DND-41 (cell line): ENCODE data around the gene SIRPA.

Experiments used
- ATAC-seq: fragments of 200-7000 bp; cut with Tn5 transposase; 3 replicates; pipeline ENCODE4 v1.9.1; 2021; ENCODE audit warnings: low read depth; ENCODE audit not compliant: insufficient read depth
- DNase-seq: peaks from one replicate; pipeline ENCODE4 v3.0.0-alpha.2; 2020
- H2AFZ ChIP-seq: 2 replicates; pipeline ENCODE4 v1.6.0; 2012; ENCODE audit warnings: low read depth, low read length
- H3K27ac ChIP-seq: 2 replicates; pipeline ENCODE4 v1.5.1; 2012; ENCODE audit warnings: low read length, inconsistent platforms
- H3K27me3 ChIP-seq: fragments of 200-600 bp; sonication (generic); 2 replicates; pipeline ENCODE4 v1.6.0; 2012; ENCODE audit warnings: low read length, mild to moderate bottlenecking, inconsistent platforms; ENCODE audit not compliant: insufficient read depth, poor library complexity
- H3K36me3 ChIP-seq: 2 replicates; pipeline ENCODE4 v1.5.1; 2012; ENCODE audit warnings: low read length, inconsistent platforms; ENCODE audit not compliant: insufficient read depth
- H3K4me1 ChIP-seq: 2 replicates; pipeline ENCODE4 v1.5.1; 2012; ENCODE audit warnings: mild to moderate bottlenecking, low read length; ENCODE audit not compliant: insufficient read depth
- H3K4me2 ChIP-seq: 2 replicates; pipeline ENCODE4 v1.6.0; 2012; ENCODE audit warnings: mild to moderate bottlenecking, moderate library complexity, low read length, inconsistent platforms; ENCODE audit not compliant: insufficient read depth
- H3K4me3 ChIP-seq, 2 experiments: fragments of 200-600 bp in 1 of 2; shearing (Covaris generic) in 1 of 2; 2 replicates each; pipeline ENCODE4 v1.5.1; 2012 to 2016; ENCODE audit warnings: inconsistent platforms in 2 of 2, low read length in 2 of 2, mild to moderate bottlenecking in 2 of 2, low read depth in 1 of 2, moderate library complexity in 1 of 2
- H3K79me2 ChIP-seq: 2 replicates; pipeline ENCODE4 v1.6.0; 2012; ENCODE audit warnings: low read length, inconsistent platforms; ENCODE audit not compliant: insufficient read depth
- H3K9ac ChIP-seq: 2 replicates; pipeline ENCODE4 v1.6.0; 2012; ENCODE audit warnings: low read depth, mild to moderate bottlenecking, inconsistent platforms, low read length, moderate library complexity
- H3K9me3 ChIP-seq: 2 replicates; pipeline ENCODE4 v1.5.1; 2012; ENCODE audit warnings: low read length, moderate library complexity, mild to moderate bottlenecking, inconsistent platforms; ENCODE audit not compliant: insufficient read depth, severe bottlenecking
- H4K20me1 ChIP-seq: 2 replicates; pipeline ENCODE4 v1.6.0; 2012; ENCODE audit warnings: low read length; ENCODE audit not compliant: insufficient read depth
- EZH2 ChIP-seq: IDR thresholded peaks from 3 replicates; pipeline ENCODE4 v1.6.1; 2012; ENCODE audit warnings: borderline replicate concordance, low read depth, mild to moderate bottlenecking, moderate library complexity, low read length, inconsistent platforms; ENCODE audit not compliant: severe bottlenecking
- TF ChIP-seq, protein P1 (sequence below): IDR thresholded peaks from 2 replicates; pipeline ENCODE4 v1.5.1; 2012; ENCODE audit warnings: borderline replicate concordance, low read length, moderate library complexity, mild to moderate bottlenecking; ENCODE audit not compliant: poor library complexity, severe bottlenecking; ENCODE audit errors: extremely low read depth

Gene SIRPA

GRCh38 chr20:1883986-1884385 lies 11.2 kb upstream of the SIRPA start:
- H3K4me2 ChIP-seq, result no peak overlapping the region
- H4K20me1 ChIP-seq, result no peaks in the 10 kb centered on the region
- H3K9me3 ChIP-seq, result no peaks in the 10 kb centered on the region
- no peak for DNase-seq
- H3K36me3 ChIP-seq, result no peaks in the 10 kb centered on the region
- no peak overlapping the region for H3K4me3 ChIP-seq
- H3K27ac ChIP-seq, result no peak overlapping the region
- no peak overlapping the region for H3K9ac ChIP-seq
- no peaks in the 10 kb centered on the region for H3K4me1 ChIP-seq
- TF ChIP-seq, protein P1, sequence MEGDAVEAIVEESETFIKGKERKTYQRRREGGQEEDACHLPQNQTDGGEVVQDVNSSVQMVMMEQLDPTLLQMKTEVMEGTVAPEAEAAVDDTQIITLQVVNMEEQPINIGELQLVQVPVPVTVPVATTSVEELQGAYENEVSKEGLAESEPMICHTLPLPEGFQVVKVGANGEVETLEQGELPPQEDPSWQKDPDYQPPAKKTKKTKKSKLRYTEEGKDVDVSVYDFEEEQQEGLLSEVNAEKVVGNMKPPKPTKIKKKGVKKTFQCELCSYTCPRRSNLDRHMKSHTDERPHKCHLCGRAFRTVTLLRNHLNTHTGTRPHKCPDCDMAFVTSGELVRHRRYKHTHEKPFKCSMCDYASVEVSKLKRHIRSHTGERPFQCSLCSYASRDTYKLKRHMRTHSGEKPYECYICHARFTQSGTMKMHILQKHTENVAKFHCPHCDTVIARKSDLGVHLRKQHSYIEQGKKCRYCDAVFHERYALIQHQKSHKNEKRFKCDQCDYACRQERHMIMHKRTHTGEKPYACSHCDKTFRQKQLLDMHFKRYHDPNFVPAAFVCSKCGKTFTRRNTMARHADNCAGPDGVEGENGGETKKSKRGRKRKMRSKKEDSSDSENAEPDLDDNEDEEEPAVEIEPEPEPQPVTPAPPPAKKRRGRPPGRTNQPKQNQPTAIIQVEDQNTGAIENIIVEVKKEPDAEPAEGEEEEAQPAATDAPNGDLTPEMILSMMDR, result no peak
- TF ChIP-seq EZH2, result no peak
- H3K79me2 ChIP-seq, result no peaks in the 10 kb centered on the region
- peaks cover 13% of the 10 kb centered on the region for H3K27me3 ChIP-seq
- no peak for ATAC-seq
- no peak overlapping the region for H2AFZ ChIP-seq

- no peaks in the 10 kb centered on the region for H3K79me2 ChIP-seq
- no peaks in the 10 kb centered on the region for H3K36me3 ChIP-seq
- H3K9me3 ChIP-seq, result no peaks in the 10 kb centered on the region
- H3K4me1 ChIP-seq, result no peaks in the 10 kb centered on the region
- no peak overlapping the region for H3K9ac ChIP-seq
- TF ChIP-seq, protein P1, result no peak
- no peak for TF ChIP-seq EZH2
- H3K27me3 ChIP-seq, result peaks cover 18% of the 10 kb centered on the region
- no peak overlapping the region for H3K4me2 ChIP-seq
- H3K27ac ChIP-seq, result no peak overlapping the region
- DNase-seq (no peak), ATAC-seq (no peak)
- no peak overlapping the region for H2AFZ ChIP-seq
- H4K20me1 ChIP-seq, result no peaks in the 10 kb centered on the region
- H3K4me3 ChIP-seq, result no peak overlapping the region
These were observed 10.0 kb upstream of the SIRPA start for GRCh38 chr20:1885254-1885653.

DNA sequence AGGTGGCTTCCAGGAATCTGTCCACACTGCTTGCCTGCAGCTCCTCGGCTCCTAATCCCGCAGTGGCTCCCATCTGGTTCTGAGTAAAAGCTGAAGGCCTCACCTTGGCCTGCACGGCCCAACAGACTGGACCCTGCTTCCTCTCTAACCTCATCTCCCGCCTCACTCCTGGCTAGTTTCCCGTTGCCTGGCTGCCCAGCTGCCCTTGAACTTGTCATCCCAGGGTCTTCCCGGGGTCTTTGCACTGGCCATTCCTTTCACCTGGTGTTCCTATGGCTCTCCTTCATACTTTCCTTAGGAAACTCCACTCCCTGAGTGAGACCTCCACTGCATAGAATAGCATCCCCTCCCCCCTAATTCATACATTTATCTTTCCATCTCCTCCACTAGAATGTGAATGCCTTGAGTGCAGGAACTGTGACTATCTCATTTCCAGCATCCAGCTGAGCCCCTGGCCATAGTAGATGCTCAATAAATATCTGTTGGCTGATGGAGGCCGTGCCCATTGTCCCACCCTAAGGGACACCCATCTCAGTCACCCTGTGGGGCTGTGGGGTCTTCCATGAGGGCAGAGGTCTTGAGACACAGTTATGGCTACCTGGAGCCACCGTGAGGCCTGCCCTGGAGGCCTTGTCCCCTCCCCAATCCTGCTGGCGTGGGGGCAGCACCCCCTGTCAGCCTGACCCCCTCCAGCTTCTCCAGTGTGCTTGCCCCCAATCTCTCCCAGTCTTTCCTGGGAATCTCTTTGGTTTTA lies 9.1 kb upstream of the SIRPA start:
- Histone ChIP-seq H3K27ac (no peak overlapping the region), H3K27me3 (peaks cover 24% of the 10 kb centered on the region), H3K4me2 (no peak overlapping the region), H2AFZ (no peak overlapping the region), H3K9ac (no peak overlapping the region), H3K79me2 (no peaks in the 10 kb centered on the region), H4K20me1 (no peaks in the 10 kb centered on the region), H3K9me3 (no peaks in the 10 kb centered on the region), H3K4me1 (no peaks in the 10 kb centered on the region), H3K36me3 (no peaks in the 10 kb centered on the region), H3K4me3 (no peak overlapping the region)
- DNase-seq (no peak), ATAC-seq (no peak)
- no peak for TF ChIP-seq EZH2

GRCh38 chr20:1887321-1887720 lies 7.9 kb upstream of the SIRPA start:
- no peak overlapping the region for H3K4me2 ChIP-seq
- ATAC-seq, result no peak
- no peak overlapping the region for H3K27ac ChIP-seq

More at GRCh38 chr20:1887321-1887720, 7.9 kb upstream of the SIRPA start:
- H3K9me3 ChIP-seq, result no peaks in the 10 kb centered on the region
- peaks cover 29% of the 10 kb centered on the region for H3K27me3 ChIP-seq
- no peak for TF ChIP-seq EZH2
- TF ChIP-seq, protein P1, result no peak
- no peak for DNase-seq
- no peak overlapping the region for H2AFZ ChIP-seq
- H3K36me3 ChIP-seq, result no peaks in the 10 kb centered on the region
- H3K4me1 ChIP-seq, result no peaks in the 10 kb centered on the region
- H3K4me3 ChIP-seq, result no peak overlapping the region
- no peaks in the 10 kb centered on the region for H3K79me2 ChIP-seq
- no peak overlapping the region for H3K9ac ChIP-seq
- H4K20me1 ChIP-seq, result 0 out of 2 replicates have a peak, but pooled peaks cover 1% of the 10 kb centered on the region
